Karpas-422 (cell line): Measurements from ENCODE around the gene WDFY2. TPM values are rescaled to one million over a fixed set of nuclear protein-coding genes. Genes with fewer than 3 reads are reported as not detected.

Experiments
- DNase-seq: peaks from one replicate; pipeline ENCODE4 v3.0.0-alpha.2; 2015
- H2AFZ ChIP-seq: fragments of 200-600 bp; sonication (generic); 2 replicates; pipeline ENCODE4 v1.6.1; 2014; ENCODE audit warnings: antibody characterized with exemption, low read length, mixed read lengths
- H3K27ac ChIP-seq: fragments of 200-600 bp; sonication (generic); 2 replicates; pipeline ENCODE4 v1.5.1; 2014; ENCODE audit warnings: mild to moderate bottlenecking, low read length, moderate library complexity
- H3K27me3 ChIP-seq: fragments of 200-600 bp; sonication (generic); 2 replicates; pipeline ENCODE4 v1.6.1; 2014; ENCODE audit warnings: low read length, mixed read lengths
- H3K36me3 ChIP-seq: fragments of 200-600 bp; sonication (generic); 2 replicates; pipeline ENCODE4 v1.6.1; 2014; ENCODE audit warnings: low read length, mixed read lengths; ENCODE audit not compliant: insufficient read depth
- H3K4me1 ChIP-seq: fragments of 200-600 bp; sonication (generic); 2 replicates; pipeline ENCODE4 v1.6.1; 2014; ENCODE audit warnings: mild to moderate bottlenecking, low read length, mixed read lengths
- H3K4me2 ChIP-seq: fragments of 200-600 bp; sonication (generic); 2 replicates; pipeline ENCODE4 v1.6.1; 2014; ENCODE audit warnings: low read length, low read depth, mild to moderate bottlenecking; ENCODE audit not compliant: poor library complexity, severe bottlenecking
- H3K4me3 ChIP-seq: fragments of 200-600 bp; sonication (generic); 2 replicates; pipeline ENCODE4 v1.5.1; 2014; ENCODE audit warnings: mild to moderate bottlenecking, antibody characterized with exemption, low read length, mixed read lengths
- H3K79me2 ChIP-seq: fragments of 200-600 bp; sonication (generic); 2 replicates; pipeline ENCODE4 v1.6.1; 2014; ENCODE audit warnings: mild to moderate bottlenecking, low read length, mixed read lengths
- H3K9ac ChIP-seq: fragments of 200-600 bp; sonication (generic); 2 replicates; pipeline ENCODE4 v1.6.0; 2014; ENCODE audit warnings: low read length
- H3K9me2 ChIP-seq: fragments of 200-600 bp; sonication (generic), shearing (Covaris generic); replicated peaks from 2 replicates; pipeline ENCODE4 v1.6.0; 2014; ENCODE audit warnings: mild to moderate bottlenecking, low read length, moderate library complexity; ENCODE audit not compliant: insufficient read depth
- H3K9me3 ChIP-seq: fragments of 300-700, 200-600 bp; sonication (generic); 2 replicates; pipeline ENCODE4 v1.6.1; 2014; ENCODE audit warnings: low read length, mixed read lengths
- H4K20me1 ChIP-seq: fragments of 200-600 bp; sonication (generic); 2 replicates; pipeline ENCODE4 v1.6.1; 2014; ENCODE audit warnings: mild to moderate bottlenecking, antibody characterized with exemption, low read length, low read depth; ENCODE audit not compliant: insufficient read depth
- total RNA-seq: library from RNA; depleted of rRNA; stranded (reverse); fragments of >200 nt; shearing (Covaris generic); gene quantifications from 2 replicates; pipeline ENCODE4 v1.2.3, GENCODE V29; 2014; ENCODE audit warnings: low replicate concordance

Gene WDFY2
- total RNA-seq, 1 experiment from 2014 or later, result 4.1 TPM

DNA sequence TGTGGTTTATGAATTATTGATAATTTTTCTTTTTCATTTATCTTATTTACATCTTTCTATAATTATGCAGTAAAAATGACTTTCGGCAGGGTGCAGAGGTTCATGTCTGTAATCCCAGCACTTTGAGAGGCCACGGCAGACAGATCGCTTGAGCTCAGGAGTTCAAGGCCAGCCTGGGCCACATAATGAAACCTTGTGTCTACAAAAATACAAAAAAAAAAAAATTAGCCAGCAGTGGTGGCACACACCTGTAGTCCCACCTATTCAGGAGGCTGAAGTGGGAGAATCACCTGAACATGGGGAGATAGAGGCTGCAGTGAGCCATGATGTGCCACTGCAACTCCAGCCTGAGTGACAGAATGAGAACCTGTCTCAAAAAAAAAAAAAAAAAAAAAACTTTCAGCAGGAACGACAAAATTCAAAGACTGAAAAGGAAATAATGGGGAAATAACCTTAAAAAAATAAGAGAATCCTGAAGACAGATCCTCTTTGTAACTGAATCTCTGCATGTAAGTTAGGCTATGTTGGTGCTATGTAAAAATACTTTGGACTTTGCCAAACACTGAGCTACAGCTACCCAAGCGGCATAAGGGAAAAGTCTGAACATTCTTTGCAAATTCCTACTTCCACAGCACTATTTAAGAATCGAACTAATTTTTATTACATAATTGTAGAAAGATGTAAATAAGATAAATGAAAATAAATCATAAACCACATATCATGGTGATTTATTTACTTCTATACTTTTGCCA lies 36.7 kb upstream of the WDFY2 start:
- no peak for DNase-seq

DNA sequence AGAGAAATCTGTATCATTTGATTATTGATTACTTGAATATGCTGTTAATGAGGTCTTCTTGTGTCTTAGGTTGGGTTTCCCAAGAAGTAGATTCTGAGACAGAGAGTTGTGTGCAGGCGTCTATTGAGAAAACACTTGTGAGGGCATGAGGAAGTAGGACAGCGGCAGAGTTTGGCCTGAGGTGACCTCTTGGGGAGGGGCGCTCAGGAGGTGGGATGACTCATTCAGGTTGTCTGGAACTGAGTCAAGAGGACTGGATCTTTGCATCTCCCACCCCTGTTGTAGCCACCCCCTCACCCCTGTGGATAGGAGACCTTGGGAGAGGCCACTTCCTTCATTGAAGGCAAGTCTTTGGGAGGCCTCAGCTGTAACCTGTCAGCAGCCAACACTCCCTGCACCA lies 35.2 kb upstream of the WDFY2 start:
- Histone ChIP-seq H3K36me3 (no peaks in the 10 kb centered on the region), H3K4me1 (no peaks in the 10 kb centered on the region), H3K4me3 (no peak overlapping the region), H3K27ac (no peak overlapping the region), H3K9me2 (no peaks in the 10 kb centered on the region), H3K9me3 (no peaks in the 10 kb centered on the region), H2AFZ (no peak overlapping the region), H3K79me2 (no peaks in the 10 kb centered on the region), H4K20me1 (no peaks in the 10 kb centered on the region), H3K27me3 (no peaks in the 10 kb centered on the region), H3K4me2 (no peak overlapping the region), H3K9ac (no peak overlapping the region)
- no peak for DNase-seq

More for the DNA sequence above, 36.7 kb upstream of the WDFY2 start:
- H3K4me1 ChIP-seq, result no peaks in the 10 kb centered on the region
- H3K9me3 ChIP-seq, result no peaks in the 10 kb centered on the region
- H4K20me1 ChIP-seq, result no peaks in the 10 kb centered on the region
- H3K9ac ChIP-seq, result no peak overlapping the region
- no peaks in the 10 kb centered on the region for H3K79me2 ChIP-seq
- H3K36me3 ChIP-seq, result no peaks in the 10 kb centered on the region
- H3K4me2 ChIP-seq, result no peak overlapping the region
- H3K27ac ChIP-seq, result no peak overlapping the region
- no peaks in the 10 kb centered on the region for H3K9me2 ChIP-seq
- H3K4me3 ChIP-seq, result no peak overlapping the region
- H2AFZ ChIP-seq, result no peak overlapping the region
- H3K27me3 ChIP-seq, result no peaks in the 10 kb centered on the region

DNA sequence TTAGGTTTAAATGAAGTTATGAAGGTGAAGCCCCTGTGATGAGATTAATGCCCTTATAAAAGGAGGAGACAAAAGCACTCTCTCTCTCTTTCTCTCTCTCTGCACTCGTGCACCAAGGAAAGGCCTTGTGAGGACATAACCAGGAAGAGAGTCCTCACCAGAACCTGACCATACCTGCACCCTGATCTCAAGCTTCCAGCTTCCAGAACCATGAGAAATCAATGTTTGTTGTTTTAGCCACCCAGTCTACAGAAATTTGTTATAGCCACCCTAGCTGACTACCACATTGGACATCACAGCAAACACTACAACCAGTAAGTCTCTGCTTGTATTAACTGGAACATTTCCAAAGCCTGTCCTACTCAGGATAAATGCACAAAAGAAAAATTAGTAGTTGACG lies 34.7 kb upstream of the WDFY2 start:
- H3K9me2 ChIP-seq, result no peaks in the 10 kb centered on the region
- no peaks in the 10 kb centered on the region for H4K20me1 ChIP-seq
- no peak overlapping the region for H3K9ac ChIP-seq
- no peak overlapping the region for H3K27ac ChIP-seq
- H3K9me3 ChIP-seq, result no peaks in the 10 kb centered on the region
- no peak for DNase-seq
- no peaks in the 10 kb centered on the region for H3K4me1 ChIP-seq
- H3K4me2 ChIP-seq, result no peak overlapping the region
- no peaks in the 10 kb centered on the region for H3K36me3 ChIP-seq
- no peaks in the 10 kb centered on the region for H3K79me2 ChIP-seq
- no peak overlapping the region for H3K4me3 ChIP-seq
- H2AFZ ChIP-seq, result no peak overlapping the region
- no peaks in the 10 kb centered on the region for H3K27me3 ChIP-seq

DNA sequence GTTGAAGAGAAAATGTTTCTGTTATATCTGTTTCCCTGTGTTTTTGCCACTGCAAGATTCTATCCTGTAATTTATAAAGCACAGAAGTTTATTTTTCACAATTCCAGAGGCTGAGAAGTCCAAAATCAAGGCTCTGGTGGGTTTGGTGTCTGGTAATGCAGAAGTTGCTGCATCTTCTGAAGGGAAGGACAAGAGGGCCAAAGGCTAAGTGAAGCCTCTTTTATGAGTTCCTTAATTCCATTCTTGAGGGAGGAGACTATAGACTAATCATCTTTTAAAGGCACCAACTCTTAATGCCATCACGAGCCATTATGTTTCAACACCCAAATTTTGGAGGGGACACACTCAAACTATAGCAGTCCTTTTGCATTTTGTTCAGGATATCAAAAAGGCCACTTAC lies 34.1 kb upstream of the WDFY2 start:
- Histone ChIP-seq H3K4me3 (no peak overlapping the region), H3K4me2 (no peak overlapping the region), H3K9me2 (no peaks in the 10 kb centered on the region), H4K20me1 (no peaks in the 10 kb centered on the region), H3K36me3 (no peaks in the 10 kb centered on the region), H3K27ac (no peak overlapping the region), H3K4me1 (no peaks in the 10 kb centered on the region), H3K27me3 (no peaks in the 10 kb centered on the region), H3K9me3 (no peaks in the 10 kb centered on the region), H3K9ac (no peak overlapping the region), H2AFZ (no peak overlapping the region), H3K79me2 (no peaks in the 10 kb centered on the region)
- DNase-seq, result no peak

DNA sequence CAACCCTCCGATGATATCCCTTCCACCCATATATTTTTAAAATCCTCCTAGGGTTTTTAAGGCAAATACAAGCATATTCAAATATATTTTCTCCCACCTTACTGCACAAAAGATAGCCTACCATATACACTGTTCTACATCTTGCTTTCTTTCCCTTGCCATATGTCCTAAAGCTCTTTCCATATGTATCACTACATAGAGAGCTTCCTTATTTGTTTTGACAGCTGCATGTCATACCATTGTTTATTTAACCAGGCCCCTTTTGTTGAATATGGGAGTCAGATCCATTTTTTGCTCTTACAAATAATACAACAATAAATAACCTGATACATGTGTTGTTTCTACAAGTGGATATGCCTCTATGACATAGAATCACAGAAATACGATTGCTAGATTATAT lies 32.8 kb upstream of the WDFY2 start:
- no peaks in the 10 kb centered on the region for H3K79me2 ChIP-seq
- H3K27me3 ChIP-seq, result no peaks in the 10 kb centered on the region
- no peaks in the 10 kb centered on the region for H3K36me3 ChIP-seq
- no peak overlapping the region for H2AFZ ChIP-seq
- H3K9ac ChIP-seq, result no peak overlapping the region
- H3K4me2 ChIP-seq, result no peak overlapping the region
- no peaks in the 10 kb centered on the region for H3K9me3 ChIP-seq
- no peak for DNase-seq
- no peaks in the 10 kb centered on the region for H4K20me1 ChIP-seq
- H3K9me2 ChIP-seq, result no peaks in the 10 kb centered on the region
- no peak overlapping the region for H3K4me3 ChIP-seq
- no peaks in the 10 kb centered on the region for H3K4me1 ChIP-seq
- H3K27ac ChIP-seq, result no peak overlapping the region

DNA sequence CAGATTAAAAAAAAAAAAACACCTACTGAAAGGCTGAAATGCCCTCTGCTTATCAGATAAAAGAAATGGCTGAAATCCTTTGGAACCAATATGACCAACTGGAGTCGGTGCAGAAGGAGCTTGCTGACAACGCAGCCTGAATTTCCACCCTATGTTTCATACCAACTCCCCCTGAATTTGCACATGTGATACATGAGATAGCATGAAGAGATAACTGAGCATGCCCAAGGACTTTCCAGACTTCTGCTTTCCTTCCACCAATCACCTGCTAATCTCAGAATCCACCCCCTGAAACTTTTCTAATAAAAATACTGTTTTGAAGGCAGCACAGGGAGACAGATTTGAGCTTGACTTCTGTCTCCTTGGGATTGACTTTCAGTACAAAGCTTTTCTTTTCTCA lies 32.2 kb upstream of the WDFY2 start:
- Histone ChIP-seq H3K9me2 (no peaks in the 10 kb centered on the region), H3K27me3 (no peaks in the 10 kb centered on the region), H3K27ac (no peak overlapping the region), H4K20me1 (no peaks in the 10 kb centered on the region), H2AFZ (no peak overlapping the region), H3K4me3 (no peak overlapping the region), H3K9me3 (no peaks in the 10 kb centered on the region), H3K36me3 (no peaks in the 10 kb centered on the region), H3K79me2 (no peaks in the 10 kb centered on the region), H3K4me2 (no peak overlapping the region), H3K4me1 (no peaks in the 10 kb centered on the region), H3K9ac (no peak overlapping the region)
- DNase-seq, result no peak

DNA sequence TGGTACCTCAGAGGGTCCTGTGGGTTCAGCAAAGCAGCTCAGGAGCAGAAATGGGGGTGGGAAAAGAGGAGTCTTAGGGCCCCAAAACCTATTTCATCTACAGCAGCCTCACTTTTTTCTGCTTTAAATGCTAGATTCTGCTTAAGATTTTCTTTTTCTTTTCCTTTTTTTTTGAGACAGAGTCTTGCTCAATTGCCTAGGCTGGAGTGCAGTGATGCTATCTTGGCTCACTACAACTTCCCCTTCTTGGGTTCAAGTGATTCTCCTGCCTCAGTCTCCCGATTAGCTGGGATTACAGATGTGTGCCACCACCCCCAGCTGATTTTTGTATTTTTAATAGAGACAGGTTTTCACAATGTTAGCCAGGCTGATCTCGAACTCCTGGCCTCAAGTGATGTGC lies 30.7 kb upstream of the WDFY2 start:
- Histone ChIP-seq H3K27me3 (no peaks in the 10 kb centered on the region), H3K4me3 (no peak overlapping the region), H3K9ac (no peak overlapping the region), H3K36me3 (no peaks in the 10 kb centered on the region), H4K20me1 (no peaks in the 10 kb centered on the region), H3K4me2 (no peak overlapping the region), H3K79me2 (no peaks in the 10 kb centered on the region), H2AFZ (no peak overlapping the region), H3K4me1 (no peaks in the 10 kb centered on the region), H3K9me2 (no peaks in the 10 kb centered on the region), H3K27ac (no peak overlapping the region), H3K9me3 (no peaks in the 10 kb centered on the region)
- no peak for DNase-seq

DNA sequence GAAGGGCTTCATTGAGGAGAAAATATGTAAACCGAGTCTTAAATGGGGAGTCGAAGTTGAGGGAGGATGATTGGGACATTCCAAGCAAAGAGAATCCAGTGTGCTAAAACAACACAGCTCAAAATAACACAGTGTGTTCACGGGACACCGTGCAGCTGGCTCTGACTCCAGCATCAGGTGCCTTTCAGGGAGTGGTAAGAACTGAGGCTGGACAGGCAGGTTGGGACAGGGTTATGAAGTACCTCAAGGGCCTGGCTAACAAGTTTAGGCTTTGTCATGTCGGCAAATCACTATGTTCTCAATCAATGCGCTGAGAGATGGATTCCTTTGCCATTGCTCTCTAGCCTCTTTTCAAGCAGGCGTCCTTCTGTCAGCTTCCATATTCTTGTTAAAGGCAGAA lies 27.5 kb upstream of the WDFY2 start:
- Histone ChIP-seq H3K4me3 (no peak overlapping the region), H4K20me1 (no peaks in the 10 kb centered on the region), H3K9me2 (no peaks in the 10 kb centered on the region), H3K9ac (no peak overlapping the region), H3K27ac (no peak overlapping the region), H3K27me3 (no peaks in the 10 kb centered on the region), H3K9me3 (no peaks in the 10 kb centered on the region), H3K79me2 (no peaks in the 10 kb centered on the region), H3K36me3 (no peaks in the 10 kb centered on the region), H3K4me2 (no peak overlapping the region), H3K4me1 (peaks cover 7% of the 10 kb centered on the region), H2AFZ (no peak overlapping the region)
- DNase-seq, result peak; percentile 16
